Skeletal muscle cell (primary cell): ENCODE measurements around the gene ROBO1.

Experiments
- DNase-seq: peaks from one replicate; pipeline ENCODE4 v3.0.0-alpha.2; 2010; ENCODE audit warnings: low read depth
- H3K4me3 ChIP-seq: 2 replicates; pipeline ENCODE4 v1.5.1; 2011; ENCODE audit warnings: low read depth, mild to moderate bottlenecking, control low read depth, low read length, moderate library complexity

Gene ROBO1

DNA sequence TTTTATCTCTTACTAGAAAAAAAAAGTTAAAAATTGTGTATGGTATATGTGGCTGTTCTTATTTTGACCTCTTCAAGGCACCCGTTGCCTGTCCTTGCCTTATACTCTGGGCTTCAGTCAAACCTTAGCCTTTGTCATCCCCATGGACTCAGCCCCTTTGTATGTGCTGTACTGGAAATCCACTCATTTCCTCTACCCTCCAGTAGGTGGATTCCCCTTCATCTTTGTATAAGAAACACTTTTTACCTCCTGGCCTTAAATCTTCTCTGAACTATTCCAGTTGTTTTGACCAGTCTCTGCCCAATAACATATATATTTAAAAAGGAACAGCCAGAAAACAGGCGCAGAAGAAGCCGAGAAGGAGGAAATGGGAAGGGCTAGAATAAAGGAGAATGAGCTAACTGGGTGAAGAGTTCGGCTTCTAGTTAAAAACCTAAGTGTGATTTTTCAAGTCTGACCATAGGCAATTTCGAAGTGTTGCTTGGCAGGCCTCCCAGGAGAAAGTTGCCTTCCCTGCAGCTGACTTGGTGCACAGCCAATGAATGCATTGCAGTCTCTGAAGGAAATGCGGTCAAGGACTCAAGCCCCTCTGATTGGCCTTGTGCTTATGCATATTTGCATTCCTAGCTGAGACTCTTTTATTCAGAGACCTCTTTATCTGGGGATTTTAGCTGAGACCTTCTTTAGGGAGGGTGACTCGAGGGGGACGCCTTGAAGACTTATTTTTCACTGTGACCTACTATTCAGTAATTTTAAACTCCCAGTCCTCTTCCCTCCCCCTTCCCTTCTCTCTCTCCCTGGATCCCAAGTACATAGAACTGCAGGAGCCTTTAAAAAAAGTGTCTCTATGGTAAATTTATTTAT is 277.4 kb downstream of the ROBO1 start:
- peak; percentile 74 for DNase-seq
- H3K4me3 ChIP-seq: no peak overlapping the region

GRCh38 chr3:79488407-79488806 is 279.4 kb downstream of the ROBO1 start:
- no peak for DNase-seq
- no peak overlapping the region for H3K4me3 ChIP-seq

- DNase-seq: no peak
- no peak overlapping the region for H3K4me3 ChIP-seq
These were observed 287.1 kb downstream of the ROBO1 start for GRCh38 chr3:79480746-79481145.

GRCh38 chr3:79478620-79479019 is 289.2 kb downstream of the ROBO1 start:
- DNase-seq: no peak
- no peak overlapping the region for H3K4me3 ChIP-seq

GRCh38 chr3:79477242-79477641 is 290.6 kb downstream of the ROBO1 start:
- DNase-seq: no peak
- H3K4me3 ChIP-seq: no peak overlapping the region

- H3K4me3 ChIP-seq: no peak overlapping the region
- no peak for DNase-seq
These were observed 293.8 kb downstream of the ROBO1 start for GRCh38 chr3:79473993-79474392.

GRCh38 chr3:79467721-79468120 is 300.1 kb downstream of the ROBO1 start:
- no peak overlapping the region for H3K4me3 ChIP-seq
- no peak for DNase-seq

DNA sequence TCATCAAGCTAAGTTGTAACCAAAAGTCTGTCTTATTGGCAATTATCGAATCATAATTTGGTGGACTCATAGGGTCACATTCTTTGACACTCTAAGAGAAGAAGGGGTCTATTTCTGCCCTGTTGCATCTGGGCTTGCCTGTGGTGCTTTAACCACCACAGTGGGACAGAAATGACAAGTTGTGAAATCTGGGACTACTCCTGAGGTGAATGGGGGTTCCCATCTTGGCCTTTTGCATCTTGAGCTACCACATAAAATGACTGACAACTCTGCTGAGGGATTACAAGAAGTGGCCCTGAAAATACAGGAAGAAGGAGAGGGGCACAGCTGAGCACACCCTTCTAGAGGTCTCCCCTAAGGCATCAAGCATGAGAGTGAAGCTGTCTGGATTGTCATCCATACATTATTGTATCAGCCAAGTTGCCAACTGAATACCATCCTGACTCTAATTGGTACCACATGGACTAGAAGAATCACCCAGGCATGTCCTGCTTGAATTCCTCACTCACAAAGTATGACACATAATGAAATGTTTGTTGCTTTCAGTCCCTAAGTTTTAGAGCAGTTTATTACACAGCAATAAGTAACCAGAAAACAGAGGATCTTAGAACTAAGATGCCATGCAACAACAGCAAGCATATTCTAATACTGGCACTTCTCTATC is 306.5 kb downstream of the ROBO1 start:
- no peak overlapping the region for H3K4me3 ChIP-seq
- no peak for DNase-seq

- no peak overlapping the region for H3K4me3 ChIP-seq
- no peak for DNase-seq
These were observed 314.2 kb downstream of the ROBO1 start for GRCh38 chr3:79453600-79453999.

GRCh38 chr3:79436387-79436786 is 331.4 kb downstream of the ROBO1 start:
- no peak for DNase-seq
- no peak overlapping the region for H3K4me3 ChIP-seq

DNA sequence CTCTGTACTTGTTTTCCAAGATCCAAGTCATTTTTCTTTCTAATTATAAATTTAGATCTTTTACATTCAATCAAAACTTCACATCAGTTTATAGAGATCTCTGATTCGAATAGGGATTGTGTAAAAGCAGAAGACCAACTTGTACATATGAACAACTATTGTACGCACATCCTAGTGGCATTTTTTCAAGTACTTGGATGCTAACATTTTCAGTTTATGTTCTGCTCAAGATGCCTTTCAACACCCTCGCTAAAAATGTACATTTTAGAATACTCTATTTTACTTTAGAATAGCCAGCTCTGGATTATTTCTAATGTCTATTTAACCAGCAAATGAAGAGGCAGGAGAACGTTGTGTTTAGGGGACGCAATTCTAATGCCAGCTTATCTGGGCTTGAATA is 340.7 kb downstream of the ROBO1 start:
- H3K4me3 ChIP-seq: no peak overlapping the region
- no peak for DNase-seq

DNA sequence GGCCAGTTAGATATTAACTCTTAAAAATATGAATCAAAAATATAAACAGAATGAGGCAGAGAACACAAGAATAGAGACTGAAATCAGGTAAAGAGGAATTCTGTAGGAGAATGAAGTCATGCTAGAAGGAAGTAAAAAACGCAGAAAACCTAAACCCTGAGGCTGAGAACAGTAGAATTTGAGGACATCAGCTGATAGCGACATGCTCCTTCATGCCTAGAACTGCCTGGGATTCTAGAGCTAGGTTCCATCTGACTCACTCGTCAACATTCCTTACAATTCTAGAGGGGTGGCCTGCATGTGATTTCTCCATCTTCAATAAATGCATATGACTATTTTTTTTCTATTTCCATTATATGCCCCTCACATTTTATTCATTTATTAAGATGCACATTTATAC is 343.0 kb downstream of the ROBO1 start:
- DNase-seq: no peak
- H3K4me3 ChIP-seq: no peak overlapping the region

GRCh38 chr3:79423417-79423816 is 344.4 kb downstream of the ROBO1 start:
- no peak overlapping the region for H3K4me3 ChIP-seq
- DNase-seq: no peak

GRCh38 chr3:79421273-79421672 is 346.5 kb downstream of the ROBO1 start:
- H3K4me3 ChIP-seq: no peak overlapping the region
- DNase-seq: no peak

- H3K4me3 ChIP-seq: no peak overlapping the region
- peak; percentile 25 for DNase-seq
These were observed 348.8 kb downstream of the ROBO1 start for GRCh38 chr3:79418855-79419621.

GRCh38 chr3:79415356-79415755 is 352.4 kb downstream of the ROBO1 start:
- no peak for DNase-seq
- no peak overlapping the region for H3K4me3 ChIP-seq

DNA sequence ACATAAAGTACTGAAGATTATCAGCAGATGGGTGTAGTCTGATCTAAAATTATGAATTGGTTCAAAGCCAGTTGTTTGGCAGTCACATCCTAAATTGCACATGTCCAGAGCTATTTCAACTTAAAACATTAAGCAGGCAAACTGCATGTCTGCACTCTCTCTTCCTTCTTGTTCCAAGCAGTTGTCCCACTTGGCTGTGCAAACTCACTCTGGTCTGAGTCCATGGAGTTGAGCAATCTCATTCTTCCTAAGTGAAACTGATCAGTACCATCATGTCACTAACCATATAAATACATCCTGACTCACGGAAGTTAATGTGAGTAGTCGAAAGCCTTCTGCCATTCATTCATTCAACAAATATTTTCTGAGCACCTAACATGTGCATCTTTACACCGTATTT is 353.0 kb downstream of the ROBO1 start:
- H3K4me3 ChIP-seq: no peak overlapping the region
- peak; percentile 87 for DNase-seq

GRCh38 chr3:79414035-79414434 is 353.8 kb downstream of the ROBO1 start:
- H3K4me3 ChIP-seq: no peak overlapping the region
- DNase-seq: no peak

DNA sequence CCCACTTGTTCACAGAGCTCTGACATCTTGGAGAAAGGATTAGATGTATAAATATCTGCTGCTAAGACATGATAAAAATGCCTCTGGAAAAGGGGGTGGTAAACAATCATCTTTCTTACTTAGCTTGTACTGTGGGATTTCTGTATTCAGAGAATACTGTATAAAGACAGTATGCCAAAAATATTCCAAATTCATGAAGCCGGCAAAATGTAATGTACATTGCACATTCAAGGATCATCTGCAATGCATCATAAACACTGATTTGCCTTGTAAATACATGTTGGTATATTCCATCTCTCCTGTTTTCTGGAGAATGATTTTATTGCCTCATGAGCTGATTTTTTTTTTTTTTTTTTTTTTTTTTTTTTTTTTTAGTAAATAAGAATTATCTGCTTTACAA is 355.3 kb downstream of the ROBO1 start:
- no peak for DNase-seq
- H3K4me3 ChIP-seq: no peak overlapping the region

DNA sequence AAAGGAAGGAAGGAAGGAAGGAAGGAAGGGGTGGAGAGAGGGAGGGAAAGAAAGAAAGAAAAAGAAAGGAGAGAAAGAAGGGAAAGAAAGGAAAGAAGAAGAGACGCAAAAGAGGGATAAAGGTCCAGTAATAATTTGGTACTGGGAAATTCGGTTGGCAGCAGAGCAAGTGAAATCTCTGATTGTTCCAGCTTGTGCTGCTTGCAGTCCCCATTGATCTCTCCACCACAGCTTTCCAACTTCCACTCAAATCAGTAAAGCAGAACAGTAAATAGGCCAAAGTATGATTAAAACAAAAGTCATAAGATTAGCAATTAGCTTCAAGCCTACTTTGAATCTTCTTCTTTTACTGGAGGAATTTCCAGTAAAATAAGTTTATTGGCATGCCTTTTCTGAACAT is 357.2 kb downstream of the ROBO1 start:
- no peak for DNase-seq
- no peak overlapping the region for H3K4me3 ChIP-seq
